H4 (cell line): ENCODE data around the gene IFT22. TPM values are rescaled to one million over a fixed set of nuclear protein-coding genes. Genes with fewer than 3 reads are reported as not detected.
"Not testable (repeated sequence)": the region's sequence is repeated elsewhere in the genome, so short reads cannot be mapped to it uniquely, and the experiment has no call there.

Source experiments
- DNase-seq: peaks from one replicate; pipeline ENCODE4 v3.0.0-alpha.2; 2015; ENCODE audit warnings: low spot score
- total RNA-seq: library from RNA; depleted of rRNA; stranded (reverse); fragments of >200 nt; shearing (Covaris generic); gene quantifications from 2 replicates; pipeline ENCODE4 v1.2.3, GENCODE V29; 2014; rRNA removed

The IFT22 gene
- total RNA-seq, 1 experiment from 2014 or later, result 63.4 TPM

DNA sequence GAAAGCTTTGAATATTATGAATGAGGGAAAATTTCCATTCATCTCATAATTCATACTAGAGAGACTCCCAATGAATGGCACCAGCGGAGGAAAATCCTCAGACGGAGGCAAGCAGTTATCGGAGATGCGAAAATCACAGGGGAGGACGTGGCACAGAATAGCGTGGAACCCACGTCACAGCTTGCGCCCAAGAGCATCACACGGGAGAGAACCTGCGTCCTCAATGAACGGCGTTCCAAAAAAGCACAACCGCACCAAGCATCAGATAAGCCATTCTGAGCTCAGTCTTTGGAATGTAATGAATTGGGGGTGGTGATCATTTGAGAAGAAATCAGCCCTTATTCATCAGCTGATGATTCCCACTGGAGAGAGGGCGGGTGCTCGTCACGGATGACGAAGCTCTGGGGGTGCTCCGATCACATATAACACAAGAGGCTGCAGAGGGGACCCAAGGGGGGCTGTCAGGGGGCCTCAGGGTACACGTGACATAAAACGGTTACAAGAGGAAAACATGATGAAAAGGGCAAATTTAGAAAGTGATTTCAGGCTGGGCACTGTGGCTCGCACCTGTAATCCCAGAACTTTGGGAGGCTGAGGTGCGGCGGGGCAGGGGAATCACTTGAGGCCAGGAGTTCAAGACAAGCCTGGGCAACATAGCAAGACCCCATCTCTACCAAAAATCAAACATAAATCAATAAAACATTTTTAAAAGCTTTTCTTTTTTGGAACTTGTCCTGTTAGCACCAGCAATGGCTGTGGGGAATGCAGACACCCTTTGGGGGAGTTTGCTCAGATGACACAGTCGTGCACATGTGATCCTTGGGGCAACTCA is 42.9 kb downstream of the IFT22 start:
- DNase-seq, result no peak

DNA sequence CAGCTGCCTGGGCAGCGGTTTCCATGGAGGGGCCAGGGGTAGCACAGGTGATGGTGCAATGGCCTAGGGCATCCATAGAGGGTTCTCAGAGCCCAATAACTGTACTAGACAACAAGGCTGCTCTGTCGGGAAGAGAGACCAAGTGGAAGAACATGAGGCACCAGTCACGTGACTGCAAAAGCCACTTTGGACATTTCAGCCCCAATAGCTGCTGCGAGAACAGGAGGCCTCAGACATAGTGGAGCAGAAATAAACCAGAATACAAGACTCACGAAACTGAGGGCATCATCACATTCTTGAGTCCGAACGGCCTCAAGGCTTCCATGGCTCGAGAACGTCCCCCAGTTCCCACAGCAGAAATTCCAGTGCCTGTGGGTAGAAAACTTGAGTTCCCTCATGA is 44.5 kb downstream of the IFT22 start:
- DNase-seq, result no peak

DNA sequence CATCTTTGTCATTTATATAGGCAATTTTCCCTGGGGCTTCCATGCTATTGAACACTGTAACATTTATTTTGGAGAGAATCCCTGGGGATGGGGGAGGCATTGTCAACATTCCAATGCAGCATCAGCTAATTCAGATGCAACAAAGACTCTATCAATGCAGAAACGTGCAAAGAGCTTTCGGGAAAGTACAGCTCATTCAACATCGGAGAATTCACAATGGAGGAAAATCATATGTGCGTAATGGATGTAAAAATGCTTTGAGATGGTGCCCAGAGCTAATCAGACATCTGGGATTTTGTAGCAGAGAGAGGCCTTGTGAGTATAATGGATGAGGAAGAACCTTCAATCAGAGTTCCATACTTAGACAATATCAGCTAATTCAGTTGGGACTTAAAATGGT is 48.4 kb downstream of the IFT22 start:
- DNase-seq, result no peak

DNA sequence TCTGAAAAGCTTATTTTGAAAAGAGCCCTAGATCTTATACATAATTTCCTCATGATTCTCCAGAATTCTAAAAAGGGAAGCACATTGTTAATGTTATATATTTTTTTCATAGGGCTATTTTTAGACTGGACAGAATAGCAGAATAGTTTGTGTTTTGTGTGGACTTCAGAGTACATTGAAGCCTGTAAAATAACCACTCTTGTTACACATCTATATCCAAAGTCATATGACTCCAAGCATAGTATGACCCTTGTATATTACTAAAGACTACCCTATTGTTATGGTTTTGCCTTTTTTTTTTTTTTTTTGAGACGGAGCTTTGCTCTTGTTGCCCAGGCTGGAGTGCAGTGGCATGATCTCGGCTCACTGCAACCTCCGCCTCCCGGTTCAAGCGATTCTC is 50.6 kb downstream of the IFT22 start:
- DNase-seq, result no peak

DNA sequence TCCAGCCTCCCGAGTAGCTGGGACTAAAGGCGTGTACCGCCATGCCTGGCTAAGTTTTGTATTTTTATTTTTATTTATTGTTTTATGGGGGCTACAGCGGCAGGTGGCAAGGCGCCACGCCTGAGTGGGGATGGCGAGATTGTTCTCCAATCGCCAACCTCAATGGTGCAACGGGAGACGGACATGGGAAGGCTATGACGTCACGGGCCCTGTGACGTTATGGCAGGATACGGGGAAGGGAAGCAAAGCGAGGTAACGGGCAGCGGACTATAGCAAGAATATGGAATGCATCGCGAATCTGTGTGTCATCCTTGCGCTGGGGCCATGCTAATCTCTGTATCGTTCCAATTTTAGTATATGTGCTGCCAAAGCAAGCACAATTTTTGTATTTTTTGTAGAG is 51.9 kb downstream of the IFT22 start:
- DNase-seq, result no peak

DNA sequence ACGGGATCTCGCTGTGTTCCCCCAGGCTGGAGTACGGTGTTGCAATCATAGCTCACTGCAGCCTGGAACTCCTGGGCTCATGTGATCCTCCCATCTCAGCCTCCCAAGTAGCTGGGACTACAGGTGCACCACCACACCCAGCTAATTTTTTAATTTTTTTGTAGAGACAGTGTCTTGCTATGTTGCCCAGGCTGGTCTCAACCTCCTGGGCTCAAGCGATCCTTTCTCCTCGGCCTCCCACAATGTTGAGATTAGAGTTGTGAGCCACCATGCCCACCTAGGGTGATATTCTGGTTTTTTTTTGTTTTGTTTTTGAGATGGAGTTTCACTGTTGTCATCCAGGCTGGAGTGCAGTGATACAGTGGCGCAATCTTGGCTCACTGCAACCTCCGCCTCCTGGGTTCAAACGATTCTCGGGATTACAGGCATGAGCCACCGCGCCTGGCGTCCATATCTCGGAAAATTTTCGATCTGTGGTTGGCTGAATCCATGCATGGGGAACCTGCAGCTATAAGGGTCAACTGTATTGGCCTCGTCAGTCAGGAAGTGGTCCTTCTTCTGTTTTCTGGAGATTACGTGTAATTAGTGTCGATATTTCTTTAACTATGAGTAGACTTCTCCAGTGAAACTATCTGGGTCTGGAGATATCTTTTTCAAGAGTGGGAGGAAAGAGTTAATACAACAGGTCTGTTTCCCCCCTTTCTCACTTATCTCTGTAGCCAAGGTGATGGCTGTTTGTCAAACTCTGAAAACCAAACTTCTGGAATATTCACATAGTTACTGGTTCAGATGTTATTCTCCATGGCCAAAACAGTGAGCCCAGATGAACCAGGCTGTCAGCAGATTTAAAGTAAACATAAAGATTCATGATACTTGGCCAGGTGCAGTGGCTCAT is 55.7 kb downstream of the IFT22 start:
- no peak for DNase-seq

DNA sequence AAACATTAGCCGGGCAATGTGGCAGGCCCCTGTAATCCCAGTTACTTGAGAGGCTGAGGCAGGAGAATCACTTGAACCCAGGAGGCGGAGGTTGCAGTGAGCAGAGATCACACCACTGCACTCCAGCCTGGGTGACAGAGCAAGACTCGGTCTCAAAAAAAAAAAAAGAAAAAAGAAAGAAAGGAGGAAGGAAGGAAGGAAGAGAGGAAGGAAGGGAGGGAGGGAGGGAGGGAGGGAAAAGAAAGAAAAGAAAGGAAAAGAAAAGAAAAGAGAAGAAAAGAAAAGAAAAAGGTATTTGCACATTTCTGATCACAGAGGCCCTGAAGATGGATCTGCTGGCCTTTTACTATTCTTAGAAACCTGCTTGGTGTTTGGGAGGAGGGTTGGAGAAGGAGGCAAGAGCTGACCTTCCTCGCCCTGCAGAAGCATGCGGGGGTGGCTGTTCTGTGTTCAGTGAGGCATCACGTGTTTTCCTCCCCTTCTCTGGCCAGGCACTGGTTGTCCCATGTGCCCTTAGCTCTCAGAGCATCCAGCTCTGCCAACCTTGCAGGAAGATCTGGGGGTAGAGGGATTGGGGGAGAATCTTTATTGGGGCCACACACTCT is 57.4 kb downstream of the IFT22 start:
- DNase-seq, result not testable (repeated sequence)

Other genes starting within 250 kb of the IFT22 start
- 3.4 and 4.6 TPM in 2 replicates for gene TRIM56, start 236.3 kb downstream of the IFT22 start, total RNA-seq
- 11.1 and 12.7 TPM in 2 replicates for gene SERPINE1, start 194.7 kb downstream of the IFT22 start, total RNA-seq
- gene AP1S1, start 167.3 kb downstream of the IFT22 start, total RNA-seq, result 148 and 186 TPM in 2 replicates
- 3.6 and 7.1 TPM in 2 replicates for gene VGF, start 156.2 kb downstream of the IFT22 start, total RNA-seq
- gene NAT16, start 141.5 kb downstream of the IFT22 start, total RNA-seq, result not detected in 2 replicates
- gene MOGAT3, start 120.8 kb downstream of the IFT22 start, total RNA-seq, result not detected in 2 replicates
- gene PLOD3, start 104.2 kb downstream of the IFT22 start, total RNA-seq, result 32.7 and 41.3 TPM in 2 replicates
- gene ZNHIT1, start 103.6 kb downstream of the IFT22 start, total RNA-seq, result 87.9 and 103 TPM in 2 replicates
- gene CLDN15, start 84.0 kb downstream of the IFT22 start, total RNA-seq, result 0.99 and 6.0 TPM in 2 replicates
- 115 and 118 TPM in 2 replicates for gene FIS1, start 76.7 kb downstream of the IFT22 start, total RNA-seq
- gene COL26A1, start 41.1 kb upstream of the IFT22 start, total RNA-seq, result not detected in 2 replicates